HG02610 (cell line): ENCODE results near the gene MAVS.

Source experiments
- ATAC-seq: cut with Tn5 transposase; IDR thresholded peaks from one replicate; pipeline ENCODE4 v1.9.1; 2021; ENCODE audit warnings: mild to moderate bottlenecking, moderate library complexity; ENCODE audit not compliant: unreplicated experiment

MAVS gene

DNA sequence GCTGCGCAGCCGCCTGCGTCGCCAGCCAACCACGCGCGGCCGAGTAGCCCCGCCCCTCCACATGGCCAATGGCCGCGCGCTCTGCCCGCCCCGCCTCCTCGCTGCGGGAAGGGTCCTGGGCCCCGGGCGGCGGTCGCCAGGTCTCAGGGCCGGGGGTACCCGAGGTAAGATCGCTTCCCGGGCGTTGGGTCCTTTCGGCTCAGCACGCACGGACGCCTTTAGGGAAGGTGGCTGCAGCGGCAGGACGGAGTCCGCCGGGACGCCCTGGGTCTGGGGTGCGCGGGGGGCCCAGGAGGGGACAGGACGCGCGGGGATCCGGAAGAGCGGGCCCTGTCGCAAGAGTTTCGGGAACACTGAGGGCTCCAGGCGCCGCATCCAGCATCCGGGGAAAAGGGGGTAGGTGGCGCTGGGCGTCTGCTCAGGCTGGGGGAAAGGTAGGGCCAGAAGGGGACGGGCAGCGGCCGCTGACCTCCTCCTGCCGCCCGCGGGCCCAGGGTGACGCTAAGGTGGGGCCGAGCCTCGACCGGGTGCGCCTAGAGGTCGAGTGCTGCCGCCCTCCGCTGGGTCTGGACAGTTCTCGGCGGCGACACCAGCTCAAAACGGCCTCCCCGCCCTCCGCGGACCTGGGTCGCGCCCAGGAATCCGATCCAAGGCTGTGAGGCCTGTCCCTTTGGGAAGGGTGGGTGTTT lies at the start of gene MAVS:
Gene MAVS, plus strand, starts transcription at position 95 of the 689 bp plus-strand sequence. CDS start 7,791 bp downstream, outside the sequence.
- ATAC-seq, result peak; percentile 93

DNA sequence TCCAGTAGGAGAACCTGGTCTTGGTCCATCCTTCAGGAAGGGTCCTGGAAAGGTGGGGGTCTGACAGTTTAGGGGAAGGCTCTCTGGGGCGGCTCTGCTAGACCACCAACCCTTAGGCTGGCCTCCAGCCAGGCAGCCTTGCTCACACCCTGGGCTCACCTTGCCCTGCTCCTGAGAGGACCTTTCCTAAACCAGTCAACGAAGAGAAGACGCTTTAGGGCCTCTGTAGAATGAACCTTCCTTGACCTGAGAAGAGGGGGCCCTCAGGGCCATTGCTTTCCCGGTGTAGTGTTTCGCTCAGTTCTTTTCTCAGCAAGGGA lies 49.4 kb upstream of the MAVS start:
- ATAC-seq, result no peak

DNA sequence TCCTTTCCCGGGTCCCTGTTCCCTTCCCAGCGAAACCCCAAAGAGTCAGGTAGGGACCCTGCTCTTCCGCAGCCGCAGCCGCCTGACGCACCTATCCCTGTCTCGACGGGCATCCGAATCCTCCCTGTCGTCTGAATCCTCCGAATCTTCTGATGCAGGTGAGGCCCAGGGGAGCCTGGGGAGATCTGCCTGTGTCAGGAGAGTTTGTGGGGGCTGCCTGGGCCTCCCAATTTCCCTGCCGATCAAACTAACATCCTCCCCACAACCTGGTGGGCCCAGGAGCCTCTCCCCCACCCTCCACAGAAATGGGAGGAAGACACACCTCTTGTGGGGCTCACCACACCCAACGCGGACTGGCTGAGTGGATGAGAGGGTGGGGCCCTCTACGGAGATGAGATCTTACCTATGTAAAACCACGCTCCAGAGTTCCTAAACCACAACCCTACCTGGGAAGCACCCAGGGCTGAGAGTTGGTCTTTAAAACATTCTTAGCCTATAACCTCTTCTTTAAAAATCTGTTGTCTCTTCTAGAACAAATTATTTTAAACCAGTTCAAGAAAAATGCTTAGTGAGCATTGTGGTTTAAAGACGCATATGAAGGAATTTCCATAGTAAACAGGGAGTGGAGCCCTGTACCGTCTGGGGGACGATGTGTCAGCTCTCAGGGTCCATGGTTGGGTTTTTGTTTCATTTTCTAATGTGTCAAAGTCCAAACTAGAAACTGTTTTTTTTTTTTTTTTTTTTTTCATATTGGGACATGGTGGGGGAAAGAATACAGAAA lies 48.9 kb upstream of the MAVS start:
- ATAC-seq, result no peak

DNA sequence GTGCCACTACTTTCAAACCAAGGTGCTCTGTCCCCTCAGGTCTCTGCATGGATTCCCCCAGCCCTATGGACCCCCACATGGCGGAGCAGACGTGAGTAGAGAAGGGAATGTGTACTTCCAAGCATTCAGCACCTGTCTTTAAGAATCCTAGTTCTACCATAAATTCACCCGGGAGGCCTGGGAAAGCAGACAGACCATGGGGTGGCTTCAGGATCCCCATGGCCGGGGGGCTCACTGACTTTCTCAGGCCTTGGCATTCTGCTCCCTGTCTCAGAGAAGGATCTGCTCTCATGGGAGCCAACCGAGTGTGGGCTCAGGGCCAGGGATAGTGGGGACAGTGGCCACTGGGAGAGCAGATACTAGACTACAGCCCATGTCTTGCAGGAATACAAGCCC lies 48.3 kb upstream of the MAVS start:
- ATAC-seq, result no peak

DNA sequence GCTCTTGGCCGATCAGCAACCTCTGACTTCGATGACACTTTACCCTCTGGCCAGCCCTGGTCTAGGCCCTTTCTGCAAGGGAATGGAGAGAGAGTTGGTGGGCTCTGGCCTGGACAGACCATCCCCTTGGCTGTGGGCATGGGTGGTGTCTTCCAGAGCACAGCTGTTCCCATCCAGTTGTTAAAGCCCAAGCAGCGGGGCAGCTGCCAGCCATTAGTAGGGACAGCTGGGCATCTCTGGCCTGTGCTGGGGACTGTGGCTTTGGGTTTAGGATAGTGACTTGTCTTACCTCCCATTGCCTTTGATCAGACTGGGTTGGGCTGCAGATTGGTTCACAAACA lies 47.8 kb upstream of the MAVS start:
- ATAC-seq, result no peak

DNA sequence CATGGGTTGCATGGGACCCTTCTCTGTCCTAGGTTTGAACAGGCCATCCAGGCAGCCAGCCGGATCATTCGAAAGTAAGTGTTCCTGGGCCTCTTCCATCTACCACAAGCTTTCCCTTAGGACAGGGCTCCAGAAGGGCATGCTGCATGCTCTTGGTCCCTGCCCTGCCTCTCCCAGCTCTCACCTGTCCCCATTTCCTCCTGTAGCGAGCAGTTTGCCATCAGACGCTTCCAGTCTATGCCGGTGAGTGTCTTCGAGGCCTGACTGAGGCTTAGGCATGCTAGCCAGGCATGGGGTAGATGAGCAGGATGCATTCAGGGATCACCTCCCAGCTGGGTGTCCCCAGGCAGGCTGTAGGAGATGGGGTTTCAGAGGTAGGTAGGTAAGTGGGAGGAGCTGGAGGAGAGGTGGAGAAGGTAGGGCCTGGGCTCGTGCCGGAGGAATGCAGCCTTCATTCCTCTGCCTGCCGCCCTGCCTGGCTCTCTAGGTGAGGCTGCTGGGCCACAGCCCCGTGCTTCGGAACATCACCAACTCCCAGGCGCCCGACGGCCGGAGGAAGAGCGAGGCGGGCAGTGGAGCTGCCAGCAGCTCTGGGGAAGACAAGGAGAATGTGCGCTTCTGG lies 46.3 kb upstream of the MAVS start:
- no peak for ATAC-seq

DNA sequence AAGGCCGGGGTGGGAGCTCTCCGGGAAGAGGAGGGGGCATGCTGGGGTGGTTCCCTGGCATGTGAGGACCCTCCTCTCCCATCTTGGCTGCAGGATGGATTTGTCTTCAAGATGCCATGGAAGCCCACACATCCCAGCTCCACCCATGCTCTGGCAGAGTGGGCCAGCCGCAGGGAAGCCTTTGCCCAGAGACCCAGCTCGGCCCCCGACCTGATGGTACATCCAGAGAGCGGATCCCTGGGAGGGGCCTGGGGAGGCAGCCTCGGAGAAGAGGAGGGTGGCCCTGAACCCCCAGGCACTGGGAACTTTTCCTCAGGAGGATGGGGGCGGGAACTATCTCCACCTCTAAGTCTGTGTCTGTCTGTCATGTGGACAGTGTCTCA lies 45.8 kb upstream of the MAVS start:
- no peak for ATAC-seq

DNA sequence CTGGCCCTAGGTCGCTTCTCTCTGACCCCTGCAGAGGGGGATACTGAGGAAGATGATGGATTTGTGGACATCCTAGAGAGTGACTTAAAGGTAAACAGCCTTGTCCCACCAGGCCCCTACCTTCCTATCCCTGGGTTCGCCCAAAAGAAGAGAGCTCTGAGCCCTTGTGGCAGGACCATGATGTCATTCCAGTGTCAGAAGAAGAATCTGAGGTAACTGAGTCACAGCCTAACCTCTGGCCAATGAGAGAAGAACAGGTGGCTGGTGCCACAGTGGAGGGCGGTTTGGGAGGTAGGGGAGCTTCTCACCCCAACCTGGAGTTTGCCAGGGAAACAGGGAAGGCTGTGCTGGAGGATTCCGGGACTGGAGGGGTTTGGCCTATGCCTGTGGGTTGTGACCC lies 45.3 kb upstream of the MAVS start:
- ATAC-seq, result no peak

DNA sequence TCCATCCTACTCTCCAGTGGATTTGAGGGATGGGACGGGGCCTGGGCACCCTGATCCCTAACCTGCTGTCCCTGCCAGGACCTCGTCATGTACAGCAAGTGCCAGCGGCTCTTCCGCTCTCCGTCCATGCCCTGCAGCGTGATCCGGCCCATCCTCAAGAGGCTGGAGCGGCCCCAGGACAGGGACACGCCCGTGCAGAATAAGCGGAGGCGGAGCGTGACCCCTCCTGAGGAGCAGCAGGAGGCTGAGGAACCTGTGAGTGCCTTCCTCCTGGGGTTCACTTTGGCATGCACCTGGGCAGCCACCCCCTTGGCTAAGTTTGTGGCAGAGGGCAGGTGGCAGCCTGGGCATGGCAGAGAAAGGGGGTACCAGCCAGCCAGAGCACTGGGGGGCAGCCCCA lies 44.8 kb upstream of the MAVS start:
- ATAC-seq, result no peak

DNA sequence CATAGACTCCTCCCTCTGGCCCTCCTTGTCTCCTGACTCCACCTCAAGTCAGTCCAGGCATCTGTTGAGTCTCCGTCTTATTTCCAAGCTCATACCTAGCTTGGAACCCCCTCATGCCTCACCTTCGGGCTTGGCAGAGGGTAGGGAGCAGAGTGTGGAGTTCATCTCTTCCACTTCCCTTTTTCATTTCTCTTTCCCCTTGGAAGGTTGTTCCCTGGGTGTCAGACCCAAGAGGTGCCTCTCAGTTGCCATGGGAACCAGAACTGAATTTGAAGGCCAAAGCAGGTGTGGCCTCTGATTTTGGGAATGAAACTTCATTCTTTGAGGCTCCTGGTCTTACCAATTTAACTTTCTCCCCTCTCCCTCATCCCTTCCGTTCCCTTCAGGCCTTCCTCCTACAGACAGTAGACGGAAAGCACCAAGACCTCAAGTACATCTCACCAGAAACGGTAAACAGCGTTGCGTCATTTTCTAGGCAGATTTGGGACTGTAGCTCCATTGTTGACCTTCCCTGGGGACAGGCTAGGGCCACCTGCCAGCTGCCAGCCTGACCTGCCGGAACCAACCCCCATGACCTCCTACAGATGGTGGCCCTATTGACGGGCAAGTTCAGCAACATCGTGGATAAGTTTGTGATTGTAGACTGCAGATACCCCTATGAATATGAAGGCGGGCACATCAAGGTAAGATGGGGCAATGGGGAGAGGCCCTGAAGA lies 44.0 kb upstream of the MAVS start:
- no peak for ATAC-seq

DNA sequence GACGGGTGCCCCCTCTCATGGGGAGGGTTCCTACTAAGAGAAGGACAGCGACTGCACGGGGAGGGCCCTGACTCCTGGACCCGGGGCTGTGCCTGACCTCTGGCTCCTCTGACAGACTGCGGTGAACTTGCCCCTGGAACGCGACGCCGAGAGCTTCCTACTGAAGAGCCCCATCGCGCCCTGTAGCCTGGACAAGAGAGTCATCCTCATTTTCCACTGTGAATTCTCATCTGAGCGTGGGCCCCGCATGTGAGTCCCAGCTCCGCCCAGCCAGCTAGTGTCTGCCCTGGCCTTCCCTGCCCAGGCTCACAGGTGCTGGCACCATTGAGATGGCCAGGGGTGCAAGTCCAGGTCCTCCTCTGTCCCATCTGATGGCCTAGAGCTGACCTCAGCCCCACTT lies 43.3 kb upstream of the MAVS start:
- ATAC-seq, result no peak

DNA sequence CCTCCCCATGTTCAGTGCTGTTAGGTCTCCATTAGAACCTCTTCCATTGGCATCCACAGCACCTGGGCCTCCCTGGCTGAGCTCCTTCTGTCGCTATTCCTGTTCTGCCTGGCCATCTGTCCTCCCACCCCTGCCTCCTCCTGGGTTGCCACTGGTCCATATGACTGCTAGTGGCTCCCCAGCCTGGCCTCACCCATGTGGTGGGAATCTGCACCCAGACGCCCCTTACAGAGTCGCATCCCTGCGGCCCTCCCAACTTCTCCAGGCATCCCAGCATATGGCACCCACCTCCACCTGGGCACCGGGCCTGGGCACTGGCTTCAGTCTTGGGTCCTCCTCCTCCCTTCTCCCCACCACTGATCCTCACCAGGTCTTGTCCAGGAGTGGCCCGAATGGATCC lies 42.8 kb upstream of the MAVS start:
- ATAC-seq, result no peak

DNA sequence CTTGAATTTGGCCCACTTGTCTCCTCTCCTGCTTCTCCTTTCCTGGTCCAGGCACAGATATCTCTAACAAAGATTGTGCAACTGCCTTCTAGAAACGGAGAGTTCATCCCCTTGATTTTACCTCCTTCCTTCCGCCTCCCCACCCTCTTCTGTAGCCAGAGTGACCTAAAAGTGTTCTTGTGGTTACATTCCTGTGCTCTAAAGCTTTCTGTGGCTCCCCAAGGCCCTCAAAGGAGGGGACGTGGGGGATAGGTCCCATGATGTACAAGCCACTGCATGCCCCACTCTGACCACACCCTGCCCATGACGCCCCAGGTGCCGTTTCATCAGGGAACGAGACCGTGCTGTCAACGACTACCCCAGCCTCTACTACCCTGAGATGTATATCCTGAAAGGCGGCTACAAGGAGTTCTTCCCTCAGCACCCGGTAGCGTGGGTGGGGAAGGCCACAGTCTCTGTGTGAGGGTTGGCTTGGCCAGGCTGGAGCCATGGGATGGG lies 42.3 kb upstream of the MAVS start:
- no peak for ATAC-seq

DNA sequence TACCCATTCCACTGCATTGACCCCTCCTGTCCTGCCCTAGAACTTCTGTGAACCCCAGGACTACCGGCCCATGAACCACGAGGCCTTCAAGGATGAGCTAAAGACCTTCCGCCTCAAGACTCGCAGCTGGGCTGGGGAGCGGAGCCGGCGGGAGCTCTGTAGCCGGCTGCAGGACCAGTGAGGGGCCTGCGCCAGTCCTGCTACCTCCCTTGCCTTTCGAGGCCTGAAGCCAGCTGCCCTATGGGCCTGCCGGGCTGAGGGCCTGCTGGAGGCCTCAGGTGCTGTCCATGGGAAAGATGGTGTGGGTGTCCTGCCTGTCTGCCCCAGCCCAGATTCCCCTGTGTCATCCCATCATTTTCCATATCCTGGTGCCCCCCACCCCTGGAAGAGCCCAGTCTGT lies 41.9 kb upstream of the MAVS start:
- ATAC-seq, result no peak

DNA sequence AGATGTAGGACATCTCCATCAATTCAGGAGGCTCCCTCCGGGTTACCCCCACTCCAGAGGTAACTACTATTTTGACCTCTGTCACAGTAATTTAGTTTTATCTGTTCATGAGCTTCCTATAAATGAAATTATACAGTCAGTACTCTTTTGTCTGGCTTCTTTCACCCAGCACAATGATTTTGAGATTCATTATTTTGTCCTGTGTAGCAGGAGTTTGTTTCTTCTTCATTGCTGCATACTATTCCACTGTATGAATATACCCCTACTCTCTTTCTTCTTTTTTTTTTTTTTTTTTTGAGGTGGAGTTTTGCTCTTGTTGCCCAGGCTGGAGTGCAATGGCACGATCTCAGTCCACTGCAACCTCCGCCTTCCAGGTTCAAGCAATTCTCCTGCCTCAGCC lies 38.1 kb upstream of the MAVS start:
- no peak for ATAC-seq

DNA sequence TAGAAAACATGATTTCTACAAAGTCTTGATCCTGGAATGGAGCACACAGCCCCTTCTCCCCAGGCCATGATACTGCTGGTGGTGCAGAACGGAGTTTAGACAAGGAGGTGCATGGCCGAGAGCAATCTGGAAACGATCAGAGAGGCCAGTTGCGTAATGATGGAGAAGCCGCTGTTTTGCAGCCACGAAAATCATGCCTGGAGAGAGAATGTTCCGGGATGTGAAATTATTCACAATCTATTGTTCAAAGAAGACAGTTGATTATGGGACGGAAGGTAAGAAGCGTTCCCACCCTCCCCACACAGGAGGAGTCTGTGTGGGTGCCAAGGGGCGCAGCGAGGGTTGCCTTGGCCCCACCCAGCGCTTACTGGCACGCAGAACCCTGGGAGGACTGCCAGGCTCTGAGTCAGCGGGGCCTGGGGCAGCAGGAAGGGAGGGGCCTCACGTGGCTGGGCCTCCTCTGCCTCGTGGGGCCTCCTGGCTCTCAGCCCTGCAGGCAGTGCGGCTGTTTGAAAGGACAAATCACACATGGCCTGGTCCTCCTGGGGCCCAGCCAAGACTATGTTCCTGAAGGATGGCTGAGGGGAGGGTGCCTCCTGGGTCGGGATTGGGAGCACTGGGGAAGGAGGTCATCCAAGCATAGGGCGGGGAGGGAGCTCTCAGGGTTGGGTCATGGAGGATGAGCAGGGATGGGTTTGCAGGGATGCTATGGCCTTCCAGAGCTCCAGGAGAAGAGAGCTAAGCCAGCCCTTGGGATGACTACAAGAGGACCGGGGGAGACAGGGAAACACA lies 35.0 kb upstream of the MAVS start:
- no peak for ATAC-seq

DNA sequence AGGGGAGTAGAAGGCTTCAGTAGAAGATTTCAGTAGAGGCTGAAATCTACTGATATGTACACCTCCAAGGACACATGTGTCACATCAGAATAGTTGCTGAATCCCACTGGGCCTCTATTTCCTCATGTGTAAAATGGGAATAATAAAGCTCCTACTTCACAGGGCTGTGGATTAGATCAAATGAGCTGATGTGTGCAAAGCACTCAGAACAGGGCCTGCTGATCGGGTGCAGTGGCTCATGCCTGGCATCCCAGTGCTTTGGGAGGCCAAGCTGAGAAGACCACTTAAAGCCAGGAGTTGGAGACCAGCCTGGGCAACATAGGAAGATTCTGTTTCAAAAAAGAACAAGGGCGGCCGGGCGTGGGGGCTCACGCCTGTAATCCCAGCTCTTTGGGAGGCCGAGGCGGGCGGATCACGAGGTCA lies 34.4 kb upstream of the MAVS start:
- no peak for ATAC-seq

DNA sequence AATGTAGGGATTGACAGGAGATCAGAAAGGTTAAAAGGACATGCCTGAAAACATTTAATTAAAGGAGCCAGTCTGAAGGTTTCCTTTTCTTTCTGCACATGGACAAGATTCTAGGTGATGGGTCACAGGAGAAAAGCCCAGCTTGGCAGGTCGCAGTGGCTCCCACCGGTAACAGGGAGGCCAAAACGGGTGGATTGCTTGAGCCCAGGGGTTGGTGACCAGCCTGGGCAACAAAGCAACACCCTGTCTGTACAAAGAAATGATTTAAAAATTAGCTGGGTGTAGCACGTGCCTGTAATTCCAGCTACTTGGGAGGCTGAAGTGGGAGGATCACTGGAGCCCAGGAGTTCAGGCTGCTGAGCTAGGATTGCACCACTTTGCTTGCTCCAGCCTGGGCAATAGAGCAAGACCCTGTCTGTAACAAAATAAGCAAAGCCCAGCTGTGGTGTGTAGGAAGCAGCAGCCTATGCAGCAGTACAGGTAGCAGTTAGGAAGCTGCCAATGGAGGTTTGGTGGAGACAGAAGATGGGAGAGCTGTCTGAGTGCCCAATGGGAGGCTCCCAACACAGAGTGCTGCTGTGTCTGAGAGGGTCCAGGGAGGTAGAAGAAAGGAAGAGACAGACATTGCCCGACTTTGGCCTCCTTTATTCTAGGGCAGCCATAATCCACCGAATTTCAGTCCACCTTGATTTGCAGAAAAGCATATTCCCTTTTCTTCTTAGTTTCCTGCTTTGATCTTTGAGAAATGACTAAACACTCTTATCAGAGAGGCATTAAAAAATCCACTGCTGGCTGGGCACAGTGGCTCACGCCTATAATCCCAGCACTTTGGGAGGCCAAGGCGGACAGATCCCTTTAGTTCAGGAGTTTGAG lies 33.4 kb upstream of the MAVS start:
- no peak for ATAC-seq

DNA sequence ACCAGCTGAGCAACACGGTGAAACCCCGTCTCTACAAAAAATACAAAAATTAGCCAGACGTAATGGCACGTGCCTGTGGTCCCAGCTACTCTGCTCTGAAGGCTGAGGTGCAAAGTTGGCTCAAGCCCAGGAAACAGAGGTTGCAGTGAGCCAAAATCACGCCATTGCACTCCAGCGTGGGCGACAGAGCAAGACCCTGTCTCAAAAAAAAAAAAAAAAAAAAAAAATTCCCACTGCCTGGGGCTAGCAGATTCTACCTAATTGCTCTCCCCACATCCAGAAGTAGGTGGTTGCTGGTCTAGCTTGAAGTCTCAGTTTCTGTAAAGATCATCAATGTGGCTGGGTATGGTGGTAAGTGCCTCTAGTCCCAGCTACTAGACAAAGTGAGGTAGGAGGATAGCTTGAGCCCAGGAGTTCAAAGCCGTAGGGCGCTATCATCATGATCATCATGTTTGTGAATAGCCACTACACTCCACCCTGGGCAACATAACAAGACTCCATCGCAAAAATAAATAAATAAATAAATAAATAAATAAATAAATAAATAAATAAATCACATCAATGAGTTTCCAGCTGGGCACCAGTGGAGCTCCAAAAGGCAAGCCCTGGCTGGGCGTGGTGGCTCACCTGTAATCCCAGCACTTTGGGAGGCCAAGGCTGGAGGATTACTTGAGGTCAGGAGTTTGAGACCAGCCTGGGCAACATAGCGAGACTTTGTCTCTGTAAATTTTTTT lies 32.6 kb upstream of the MAVS start:
- no peak for ATAC-seq
